Astrocyte of the spinal cord (primary cell): Measurements from ENCODE around the gene POU3F1.

Experiments used
- DNase-seq: peaks from one replicate; pipeline ENCODE4 v3.0.0; 2011; ENCODE audit warnings: low read depth, low spot score
- H3K4me3 ChIP-seq: 2 replicates; pipeline ENCODE4 v1.5.1; 2011; ENCODE audit warnings: low read depth, mild to moderate bottlenecking, low read length, moderate library complexity
- in situ Hi-C: cut with HindIII; loops from 2 replicates; pipeline ENCODE4 v1.10.0; 2017; ENCODE audit warnings: low sequenced_read_pairs
- TF ChIP-seq, protein P1 (sequence below): IDR thresholded peaks from 2 replicates; pipeline ENCODE4 v1.5.1; 2012; ENCODE audit warnings: low read depth, mild to moderate bottlenecking, low read length, inconsistent platforms

The POU3F1 gene

GRCh38 chr1:38014724-38015424, 31.7 kb downstream of the POU3F1 start:
- no peak for DNase-seq
- H3K4me3 ChIP-seq, result no peak overlapping the region
- in situ Hi-C loops, result no loop called here
- TF ChIP-seq, protein P1, sequence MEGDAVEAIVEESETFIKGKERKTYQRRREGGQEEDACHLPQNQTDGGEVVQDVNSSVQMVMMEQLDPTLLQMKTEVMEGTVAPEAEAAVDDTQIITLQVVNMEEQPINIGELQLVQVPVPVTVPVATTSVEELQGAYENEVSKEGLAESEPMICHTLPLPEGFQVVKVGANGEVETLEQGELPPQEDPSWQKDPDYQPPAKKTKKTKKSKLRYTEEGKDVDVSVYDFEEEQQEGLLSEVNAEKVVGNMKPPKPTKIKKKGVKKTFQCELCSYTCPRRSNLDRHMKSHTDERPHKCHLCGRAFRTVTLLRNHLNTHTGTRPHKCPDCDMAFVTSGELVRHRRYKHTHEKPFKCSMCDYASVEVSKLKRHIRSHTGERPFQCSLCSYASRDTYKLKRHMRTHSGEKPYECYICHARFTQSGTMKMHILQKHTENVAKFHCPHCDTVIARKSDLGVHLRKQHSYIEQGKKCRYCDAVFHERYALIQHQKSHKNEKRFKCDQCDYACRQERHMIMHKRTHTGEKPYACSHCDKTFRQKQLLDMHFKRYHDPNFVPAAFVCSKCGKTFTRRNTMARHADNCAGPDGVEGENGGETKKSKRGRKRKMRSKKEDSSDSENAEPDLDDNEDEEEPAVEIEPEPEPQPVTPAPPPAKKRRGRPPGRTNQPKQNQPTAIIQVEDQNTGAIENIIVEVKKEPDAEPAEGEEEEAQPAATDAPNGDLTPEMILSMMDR, result no peak

- in situ Hi-C loops, result no loop called here
- no peak overlapping the region for H3K4me3 ChIP-seq
- TF ChIP-seq, protein P1, result no peak
- no peak for DNase-seq
These were observed 32.4 kb downstream of the POU3F1 start for GRCh38 chr1:38014171-38014570.

DNA sequence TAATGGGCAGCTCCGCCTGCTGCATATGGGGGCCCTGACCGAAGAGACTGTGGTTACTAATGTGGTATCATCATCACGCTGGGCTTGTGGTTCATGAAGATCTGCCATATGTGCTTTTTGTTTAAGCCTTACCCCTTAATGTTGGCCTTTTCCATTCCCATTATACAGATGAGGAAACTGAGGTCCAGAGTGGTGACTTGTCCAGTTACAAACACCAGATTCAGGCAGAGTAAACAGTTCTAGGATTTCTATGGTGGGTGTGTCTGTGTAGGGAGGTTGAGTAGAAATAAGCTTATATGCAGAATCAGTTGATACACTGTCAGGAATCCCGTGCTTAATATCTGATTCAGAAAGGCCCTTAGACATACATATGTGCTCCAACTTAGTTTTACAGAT, 33.4 kb downstream of the POU3F1 start:
- peak overlapping the region; percentile 90 for H3K4me3 ChIP-seq
- TF ChIP-seq, protein P1, result no peak
- DNase-seq, result no peak
- in situ Hi-C loops, result no loop called here

GRCh38 chr1:38012363-38013226, 34.0 kb downstream of the POU3F1 start, which contains the start of gene UTP11:
UTP11 (plus strand) TSS chr1:38012734; CDS start chr1:38012803, 69 bp downstream.
- DNase-seq, result peak; percentile 100
- in situ Hi-C loops, result no loop called here
- TF ChIP-seq, protein P1, result no peak
- peak within 1 kb of the TSS; percentile 90 for H3K4me3 ChIP-seq

- TF ChIP-seq, protein P1, result no peak
- in situ Hi-C loops, result no loop called here
- DNase-seq, result no peak
- no peak overlapping the region for H3K4me3 ChIP-seq
These were observed 36.8 kb downstream of the POU3F1 start for GRCh38 chr1:38009841-38010180.

DNA sequence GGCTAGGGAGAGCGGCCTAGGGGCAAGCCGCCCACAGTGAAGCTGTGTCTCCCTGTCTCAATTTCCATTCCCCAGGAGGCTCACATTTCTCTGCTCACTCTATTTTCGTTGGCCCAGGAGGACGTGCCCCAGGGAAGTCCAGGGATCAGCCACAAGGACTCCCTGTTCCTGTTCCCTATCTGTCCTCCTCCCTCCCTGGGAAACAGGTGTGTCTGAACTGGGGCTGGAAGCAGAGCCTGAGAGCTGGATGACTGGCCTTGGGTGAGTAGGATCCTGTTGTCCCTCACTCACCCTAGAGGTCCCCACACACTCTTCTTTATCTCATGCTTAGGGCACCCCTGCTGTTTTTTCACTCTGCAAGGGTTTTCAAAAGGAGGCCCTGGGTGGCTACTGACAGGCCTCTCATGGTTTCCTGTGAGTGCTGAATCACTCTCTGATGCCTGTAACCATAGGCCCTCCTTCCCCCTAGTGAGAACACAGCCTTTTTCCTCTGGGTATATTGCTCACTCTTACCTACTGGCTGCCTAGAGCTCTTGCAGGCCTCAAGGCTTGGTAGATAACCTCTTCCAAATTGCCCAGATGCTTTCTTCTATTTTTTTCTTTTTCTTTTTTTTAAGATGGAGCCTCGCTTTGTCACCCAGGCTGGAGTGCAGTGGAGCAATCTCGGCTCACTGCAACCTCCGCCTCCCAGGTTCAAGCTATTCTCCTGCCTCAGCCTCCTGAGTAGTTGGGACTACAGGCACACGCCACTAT, 37.3 kb downstream of the POU3F1 start:
- TF ChIP-seq, protein P1, result peak; percentile 16
- H3K4me3 ChIP-seq, result no peak overlapping the region
- in situ Hi-C loops, result no loop called here
- DNase-seq, result peak; percentile 89
